HUES48 (cell line): ENCODE measurements around the gene ABCA5.
"Not testable (repeated sequence)": the region's sequence is repeated elsewhere in the genome, so short reads cannot be mapped to it uniquely, and the experiment has no call there.

ENCODE experiments used
- H3K27ac ChIP-seq: one replicate; pipeline ENCODE4 v1.7.0; 2013; ENCODE audit warnings: low read depth, low read length, inconsistent platforms
- H3K27me3 ChIP-seq: 2 replicates; pipeline ENCODE4 v1.6.1; 2013; ENCODE audit warnings: mild to moderate bottlenecking, low read length; ENCODE audit not compliant: control insufficient read depth, insufficient read depth
- H3K36me3 ChIP-seq: 2 replicates; pipeline ENCODE4 v1.6.1; 2013; ENCODE audit warnings: low read length; ENCODE audit not compliant: control insufficient read depth, insufficient read depth
- H3K4me1 ChIP-seq: 2 replicates; pipeline ENCODE4 v1.6.1; 2013; ENCODE audit warnings: mild to moderate bottlenecking, low read length; ENCODE audit not compliant: control insufficient read depth, insufficient read depth
- H3K4me3 ChIP-seq: 2 replicates; pipeline ENCODE4 v1.5.1; 2013; ENCODE audit warnings: mild to moderate bottlenecking, low read depth, low read length
- H3K9ac ChIP-seq: 2 replicates; pipeline ENCODE4 v1.6.1; 2013; ENCODE audit warnings: mild to moderate bottlenecking, low read depth, low read length, moderate library complexity
- H3K9me3 ChIP-seq: 2 replicates; pipeline ENCODE4 v1.6.1; 2013; ENCODE audit warnings: low read length; ENCODE audit not compliant: control insufficient read depth, insufficient read depth

The ABCA5 gene

DNA sequence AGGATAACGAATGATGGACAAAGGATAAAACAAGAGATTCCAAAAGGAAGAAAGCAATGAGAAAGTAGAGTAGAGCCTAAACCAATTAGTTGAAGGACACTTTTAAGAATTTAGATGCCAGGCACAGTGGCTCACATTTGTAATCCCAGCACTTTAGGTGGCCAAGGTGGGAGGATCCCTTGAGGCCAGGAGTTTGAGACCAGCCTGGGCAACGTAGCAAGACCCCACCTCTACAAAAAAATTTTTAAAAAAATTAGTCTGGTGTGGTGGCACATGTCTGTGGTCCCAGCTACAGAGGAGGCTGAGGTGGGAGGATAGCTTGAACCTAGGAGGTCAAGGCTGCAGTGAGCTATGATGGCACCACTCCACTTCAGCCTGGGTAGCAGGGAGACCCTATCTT lies 118.3 kb downstream of the ABCA5 start:
- Histone ChIP-seq H3K9ac (no peak overlapping the region), H3K36me3 (no peaks in the 10 kb centered on the region), H3K4me3 (no peak overlapping the region), H3K4me1 (peaks cover 6% of the 10 kb centered on the region), H3K27ac (no peak overlapping the region), H3K9me3 (no peaks in the 10 kb centered on the region), H3K27me3 (no peaks in the 10 kb centered on the region)

DNA sequence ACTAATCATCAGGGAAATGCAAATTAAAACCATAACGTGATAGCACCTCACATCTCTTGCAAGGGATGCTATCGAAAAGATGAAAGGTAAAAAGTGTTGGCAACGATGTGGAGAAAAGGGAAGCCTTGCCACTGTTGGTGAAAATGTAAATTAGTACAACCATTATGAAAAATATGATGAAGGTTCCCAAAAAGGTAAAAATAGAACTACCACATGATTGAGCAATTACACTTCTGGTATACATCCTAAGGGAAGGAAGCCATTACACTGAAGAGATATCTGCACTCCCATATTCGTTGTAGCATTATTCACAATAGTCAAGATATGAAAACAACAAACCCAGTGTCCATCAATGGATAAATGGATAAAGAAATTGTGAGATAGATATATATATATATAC lies 119.8 kb downstream of the ABCA5 start:
- H3K9me3 ChIP-seq, result no peaks in the 10 kb centered on the region
- H3K36me3 ChIP-seq, result no peaks in the 10 kb centered on the region
- no peak overlapping the region for H3K4me3 ChIP-seq
- H3K27me3 ChIP-seq, result no peaks in the 10 kb centered on the region
- no peak overlapping the region for H3K9ac ChIP-seq
- H3K27ac ChIP-seq, result no peak overlapping the region
- no peaks in the 10 kb centered on the region for H3K4me1 ChIP-seq

DNA sequence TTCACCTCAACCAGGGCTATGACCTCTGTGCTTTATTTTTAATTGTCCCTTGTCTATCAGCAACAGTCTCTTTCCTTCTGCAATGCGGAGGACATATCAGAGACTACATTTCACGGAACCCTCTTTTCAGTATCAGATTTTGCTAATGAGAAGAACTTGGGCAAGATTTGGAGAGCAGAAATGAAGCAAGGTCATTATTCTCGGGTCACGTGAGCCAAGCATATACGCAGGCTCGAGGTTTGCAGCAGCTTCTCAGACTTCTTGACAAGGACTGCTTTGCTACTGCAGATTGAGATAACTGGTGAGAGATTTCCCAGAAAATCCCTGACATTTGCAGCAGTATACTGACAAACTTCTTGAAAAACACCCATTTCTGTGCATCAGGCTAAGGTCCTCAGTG lies 128.7 kb downstream of the ABCA5 start:
- Histone ChIP-seq H3K27me3 (no peaks in the 10 kb centered on the region), H3K36me3 (no peaks in the 10 kb centered on the region), H3K4me1 (no peaks in the 10 kb centered on the region), H3K4me3 (no peak overlapping the region), H3K9me3 (no peaks in the 10 kb centered on the region), H3K27ac (no peak overlapping the region), H3K9ac (no peak overlapping the region)

DNA sequence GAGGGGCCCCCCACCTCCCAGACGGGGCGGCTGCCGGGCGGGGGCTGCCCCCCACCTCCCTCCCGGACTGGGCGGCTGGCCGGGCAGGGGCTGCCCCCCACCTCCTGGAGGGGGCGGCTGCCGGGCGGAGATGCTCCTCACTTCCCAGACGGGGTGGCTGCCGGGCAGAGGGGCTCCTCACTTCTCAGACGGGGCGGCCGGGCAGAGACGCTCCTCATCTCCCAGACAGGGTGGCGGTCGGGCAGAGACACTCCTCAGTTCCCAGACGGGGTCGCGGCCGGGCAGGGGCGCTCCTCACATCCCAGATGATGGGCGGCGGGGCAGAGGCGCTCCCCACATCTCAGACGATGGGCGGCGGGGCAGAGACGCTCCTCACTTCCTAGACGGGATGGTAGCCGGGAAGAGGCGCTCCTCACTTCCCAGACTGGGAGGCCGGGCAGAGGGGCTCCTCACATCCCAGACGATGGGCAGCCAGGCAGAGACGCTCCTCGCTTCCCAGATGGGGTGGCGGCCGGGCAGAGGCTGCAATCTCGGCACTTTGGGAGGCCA lies 130.8 kb downstream of the ABCA5 start:
- H3K36me3 ChIP-seq, H3K4me1 ChIP-seq, H3K27me3 ChIP-seq, H3K9ac ChIP-seq, H3K27ac ChIP-seq, H3K9me3 ChIP-seq, H3K4me3 ChIP-seq: not testable (repeated sequence)
